Suprapubic skin (tissue), 4 donors: Measurements from ENCODE around the gene MYO16.

Experiments
- POLR2A ChIP-seq, 2 donors: fragments of 450-650 bp; IDR thresholded peaks; one replicate each; pipeline ENCODE4 v1.6.1; 2017; ENCODE audit warnings: antibody characterized with exemption in 2 of 2, mild to moderate bottlenecking in 2 of 2, moderate library complexity in 2 of 2
- POLR2AphosphoS5 ChIP-seq, 3 donors: sonication (generic); formaldehyde crosslinking; IDR thresholded peaks; one replicate each; pipeline ENCODE4 v1.6.1; 2017; ENCODE audit warnings: antibody characterized with exemption in 3 of 3
- TF ChIP-seq, protein P1 (sequence below), 2 donors: fragments of 200-600 bp in 1 of 2; fragments of 450-650 bp in 1 of 2; sonication (generic) in 1 of 2; IDR thresholded peaks; one replicate each; pipeline ENCODE4 v1.5.1; 2016 to 2019; ENCODE audit warnings: antibody characterized with exemption in 2 of 2, mild to moderate bottlenecking in 1 of 2, moderate library complexity in 1 of 2

DNA sequence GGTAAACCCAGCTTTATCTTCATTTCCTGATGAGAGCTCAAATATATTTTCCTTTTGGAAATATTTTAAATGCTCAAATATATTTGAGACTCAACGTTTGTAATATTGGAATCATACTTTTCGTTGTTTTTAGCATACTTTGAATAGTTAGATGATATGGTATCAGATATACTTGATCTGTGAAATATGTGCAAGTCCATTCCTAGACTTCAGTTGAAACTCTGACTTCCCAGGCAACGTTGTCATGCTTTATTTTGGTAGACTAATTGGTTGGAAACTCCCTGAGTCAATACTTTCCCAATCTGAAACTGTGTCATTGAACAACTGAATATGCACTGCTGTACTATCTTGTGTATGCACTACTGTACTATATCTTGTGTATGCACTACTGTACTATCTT lies 378.5 kb downstream of the MYO16 start:
- TF ChIP-seq, protein P1, sequence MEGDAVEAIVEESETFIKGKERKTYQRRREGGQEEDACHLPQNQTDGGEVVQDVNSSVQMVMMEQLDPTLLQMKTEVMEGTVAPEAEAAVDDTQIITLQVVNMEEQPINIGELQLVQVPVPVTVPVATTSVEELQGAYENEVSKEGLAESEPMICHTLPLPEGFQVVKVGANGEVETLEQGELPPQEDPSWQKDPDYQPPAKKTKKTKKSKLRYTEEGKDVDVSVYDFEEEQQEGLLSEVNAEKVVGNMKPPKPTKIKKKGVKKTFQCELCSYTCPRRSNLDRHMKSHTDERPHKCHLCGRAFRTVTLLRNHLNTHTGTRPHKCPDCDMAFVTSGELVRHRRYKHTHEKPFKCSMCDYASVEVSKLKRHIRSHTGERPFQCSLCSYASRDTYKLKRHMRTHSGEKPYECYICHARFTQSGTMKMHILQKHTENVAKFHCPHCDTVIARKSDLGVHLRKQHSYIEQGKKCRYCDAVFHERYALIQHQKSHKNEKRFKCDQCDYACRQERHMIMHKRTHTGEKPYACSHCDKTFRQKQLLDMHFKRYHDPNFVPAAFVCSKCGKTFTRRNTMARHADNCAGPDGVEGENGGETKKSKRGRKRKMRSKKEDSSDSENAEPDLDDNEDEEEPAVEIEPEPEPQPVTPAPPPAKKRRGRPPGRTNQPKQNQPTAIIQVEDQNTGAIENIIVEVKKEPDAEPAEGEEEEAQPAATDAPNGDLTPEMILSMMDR (IDR thresholded peaks at IDR 0.05), result no peak
- TF ChIP-seq POLR2A (IDR thresholded peaks at IDR 0.05) (no peak), POLR2AphosphoS5 (IDR thresholded peaks at IDR 0.05) (no peak)
